Thymus (tissue), 11 donors: Measurements from ENCODE around the gene FOXK1. TPM values are rescaled to one million over a fixed set of nuclear protein-coding genes. Genes with fewer than 3 reads are reported as not detected.
"Not testable (repeated sequence)": the region's sequence is repeated elsewhere in the genome, so short reads cannot be mapped to it uniquely, and the experiment has no call there.

Experiments used
- DNase-seq, 9 donors: peaks; one replicate each; pipeline ENCODE4 v3.0.0-alpha.2; 2013; ENCODE audit warnings: low spot score in 9 of 9, low read depth in 6 of 9, missing footprints in 1 of 9
- H3K27ac ChIP-seq, 2 donors: one replicate each; pipeline ENCODE4 v1.5.1; 2013; ENCODE audit warnings: control low read depth in 1 of 2, low read depth in 1 of 2, low read length in 1 of 2, mild to moderate bottlenecking in 1 of 2, moderate library complexity in 1 of 2
- H3K27me3 ChIP-seq, 2 donors: one replicate each; pipeline ENCODE4 v1.5.1; 2013; ENCODE audit warnings: low read length in 1 of 2; ENCODE audit not compliant: control insufficient read depth in 2 of 2, insufficient read depth in 1 of 2
- H3K36me3 ChIP-seq, 2 donors: one replicate each; pipeline ENCODE4 v1.5.1; 2013; ENCODE audit warnings: low read length in 1 of 2, mild to moderate bottlenecking in 1 of 2, moderate library complexity in 1 of 2; ENCODE audit not compliant: control insufficient read depth in 2 of 2, insufficient read depth in 2 of 2
- H3K4me1 ChIP-seq, 2 donors: one replicate each; pipeline ENCODE4 v1.5.1; 2013; ENCODE audit warnings: low read length in 2 of 2; ENCODE audit not compliant: control insufficient read depth in 2 of 2, insufficient read depth in 2 of 2
- H3K4me3 ChIP-seq, 2 donors: one replicate each; pipeline ENCODE4 v1.5.1; 2013; ENCODE audit warnings: low read length in 2 of 2, control low read depth in 1 of 2, mild to moderate bottlenecking in 1 of 2
- H3K9me3 ChIP-seq, 2 donors: one replicate each; pipeline ENCODE4 v1.5.1; 2013; ENCODE audit warnings: low read length in 1 of 2, mild to moderate bottlenecking in 1 of 2; ENCODE audit not compliant: control insufficient read depth in 2 of 2, insufficient read depth in 1 of 2
- WGBS: extraction: QIAGEN DNeasy Blood & Tissue Kit; methylation state at CpG from one replicate; pipeline ENCODE4 v1.1.7; 2013; 5-methylcytosine and 5-hydroxymethylcytosine counted together
- polyA plus RNA-seq: library from polyadenylated mRNA; stranded (reverse); fragments of 200-250 nt; gene quantifications from one replicate; pipeline ENCODE4 v1.2.3, GENCODE V29; 2013
- total RNA-seq: library from RNA; stranded (reverse); fragments of 120-200 nt; gene quantifications from one replicate; pipeline ENCODE4 v1.2.4, GENCODE V29; 2013
- donor health status: healthy.

FOXK1 gene
- total and polyA plus RNA-seq, 2 donors, result 6.4 to 7.6 TPM

DNA sequence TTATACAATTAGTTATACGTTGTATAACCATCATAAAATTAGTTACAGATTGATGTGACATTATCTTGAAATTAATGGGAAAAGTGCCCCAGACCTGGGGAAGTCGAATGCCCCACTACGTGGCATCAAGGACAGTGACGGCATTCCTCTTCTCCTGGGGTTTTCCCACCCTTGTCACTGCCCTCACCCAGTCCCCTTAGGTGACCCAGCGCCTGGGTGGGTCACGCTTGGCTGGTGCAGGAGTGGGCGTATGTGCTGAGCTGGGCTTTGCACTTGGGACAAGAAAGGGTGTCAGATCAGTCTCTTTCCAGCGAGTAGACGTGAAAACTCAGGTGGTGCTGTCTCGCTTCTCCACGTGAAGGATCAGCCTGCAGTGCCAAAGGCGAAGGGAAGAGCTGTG is 7.6 kb downstream of the FOXK1 start:
- H3K27ac ChIP-seq, result peak overlapping the region in 1 of 2 donors; percentile 8
- no peaks in the 10 kb centered on the region for H3K27me3 ChIP-seq

GRCh38 chr7:4690953-4691856 is 9.1 kb downstream of the FOXK1 start:
- H3K36me3 ChIP-seq, result peaks cover 4 to 7% of the 10 kb centered on the region in 2 donors
- no peak overlapping the region for H3K27ac ChIP-seq
- no peaks in the 10 kb centered on the region for H3K9me3 ChIP-seq
- no peak for DNase-seq
- H3K4me3 ChIP-seq, result no peak overlapping the region
- WGBS, result 94% methylated on average over 23 of the region's 23 CpGs
- H3K4me1 ChIP-seq, result peaks cover 8 to 19% of the 10 kb centered on the region in 2 donors
- H3K27me3 ChIP-seq, result no peaks in the 10 kb centered on the region

More for the DNA sequence above, 7.6 kb downstream of the FOXK1 start:
- Histone ChIP-seq H3K9me3 (no peaks in the 10 kb centered on the region), H3K4me3 (no peak overlapping the region), H3K36me3 (peaks cover 4 to 8% of the 10 kb centered on the region in 2 donors), H3K4me1 (peaks cover 11 to 26% of the 10 kb centered on the region in 2 donors)
- WGBS, result 93% methylated on average over 12 of the region's 12 CpGs
- DNase-seq, result no peak

DNA sequence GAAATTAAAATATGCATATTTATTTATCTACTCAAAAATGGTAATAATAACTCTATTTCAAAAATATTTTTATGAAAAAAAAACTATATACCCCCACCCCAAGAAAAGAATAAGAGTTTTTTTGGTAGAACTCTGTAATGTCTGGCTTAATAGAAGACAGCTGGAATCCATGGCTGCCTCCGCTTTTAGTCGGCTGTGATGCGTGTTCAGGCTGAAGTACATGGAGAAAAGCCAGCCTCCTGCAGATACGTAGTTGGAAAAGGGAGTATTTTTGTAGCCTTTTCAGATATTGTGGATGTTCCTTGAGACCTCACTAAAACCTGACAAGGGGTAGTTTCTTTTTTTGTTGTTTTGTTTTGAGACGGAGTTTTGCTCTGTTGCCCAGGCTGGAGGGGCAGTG is 10.0 kb downstream of the FOXK1 start:
- DNase-seq, result no peak
- H3K9me3 ChIP-seq, result no peaks in the 10 kb centered on the region
- H3K27me3 ChIP-seq, result no peaks in the 10 kb centered on the region
- H3K27ac ChIP-seq, result no peak overlapping the region
- H3K4me3 ChIP-seq, result no peak overlapping the region
- H3K36me3 ChIP-seq, result peaks cover 2 to 4% of the 10 kb centered on the region in 2 donors
- peaks cover 4 to 13% of the 10 kb centered on the region in 2 donors for H3K4me1 ChIP-seq
- WGBS, result 94% methylated on average over 5 of the region's 5 CpGs

DNA sequence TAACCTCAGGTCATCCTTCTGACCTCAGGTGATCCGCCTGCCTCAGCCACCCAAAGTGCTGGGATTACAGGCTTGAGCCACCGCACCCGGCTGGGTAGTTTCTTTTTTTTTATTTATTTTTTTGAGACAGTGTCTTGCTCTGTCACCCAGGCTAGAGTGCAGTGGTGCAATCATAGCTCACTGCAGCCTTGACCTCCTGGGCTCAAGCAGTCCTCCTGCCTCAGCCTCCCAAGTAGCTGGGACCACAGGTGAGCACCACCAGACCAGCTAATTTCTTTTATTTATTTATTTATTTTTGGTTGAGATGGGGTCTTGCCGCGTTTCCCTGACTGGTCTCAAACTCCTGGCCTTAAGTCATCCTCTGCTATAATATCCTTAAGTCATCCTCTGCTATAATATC is 10.5 kb downstream of the FOXK1 start:
- H3K4me1 ChIP-seq, result peaks cover 4 to 13% of the 10 kb centered on the region in 2 donors
- WGBS, result 98% methylated on average over 5 of the region's 5 CpGs
- DNase-seq, result not testable (repeated sequence)

GRCh38 chr7:4693152-4693551 is 11.1 kb downstream of the FOXK1 start:
- H3K36me3 ChIP-seq, result peaks cover 2 to 4% of the 10 kb centered on the region in 2 donors
- no peak overlapping the region for H3K27ac ChIP-seq
- no peaks in the 10 kb centered on the region for H3K27me3 ChIP-seq
- H3K4me3 ChIP-seq, result no peak overlapping the region
- H3K9me3 ChIP-seq, result no peaks in the 10 kb centered on the region
- 91% methylated on average over 2 of the region's 2 CpGs for WGBS
- H3K4me1 ChIP-seq, result peaks cover 4 to 10% of the 10 kb centered on the region in 2 donors
- no peak for DNase-seq

More for the DNA sequence above, 10.5 kb downstream of the FOXK1 start:
- not testable (repeated sequence) for H3K36me3 ChIP-seq, H3K4me3 ChIP-seq, H3K9me3 ChIP-seq, H3K27me3 ChIP-seq, H3K27ac ChIP-seq

DNA sequence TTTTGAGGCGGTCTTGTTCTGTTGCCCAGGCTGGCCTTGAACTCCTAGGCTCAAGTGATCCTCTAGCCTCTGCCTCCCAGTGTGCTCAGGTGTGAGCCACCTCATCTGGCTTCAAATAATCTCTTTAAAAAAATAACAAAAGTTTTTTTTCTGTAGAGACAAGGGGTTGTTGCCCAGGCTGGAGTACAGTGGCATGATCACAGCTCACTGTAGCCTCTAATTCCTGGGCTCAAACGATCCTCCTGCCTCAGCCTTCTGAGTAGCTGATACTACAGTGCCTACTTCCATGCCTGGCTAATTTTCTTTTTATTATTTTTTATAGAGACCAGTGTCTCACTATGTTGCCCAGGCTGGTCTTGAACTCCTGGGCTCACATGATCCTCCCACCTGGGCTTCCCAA is 11.7 kb downstream of the FOXK1 start:
- 100% methylated on average over 2 of the region's 2 CpGs for WGBS
- peaks cover 4 to 10% of the 10 kb centered on the region in 2 donors for H3K4me1 ChIP-seq
- peaks cover 2 to 4% of the 10 kb centered on the region in 2 donors for H3K36me3 ChIP-seq
- no peaks in the 10 kb centered on the region for H3K9me3 ChIP-seq
- H3K27me3 ChIP-seq, result no peaks in the 10 kb centered on the region
- H3K27ac ChIP-seq, result no peak overlapping the region
- H3K4me3 ChIP-seq, result no peak overlapping the region
- DNase-seq, result no peak

DNA sequence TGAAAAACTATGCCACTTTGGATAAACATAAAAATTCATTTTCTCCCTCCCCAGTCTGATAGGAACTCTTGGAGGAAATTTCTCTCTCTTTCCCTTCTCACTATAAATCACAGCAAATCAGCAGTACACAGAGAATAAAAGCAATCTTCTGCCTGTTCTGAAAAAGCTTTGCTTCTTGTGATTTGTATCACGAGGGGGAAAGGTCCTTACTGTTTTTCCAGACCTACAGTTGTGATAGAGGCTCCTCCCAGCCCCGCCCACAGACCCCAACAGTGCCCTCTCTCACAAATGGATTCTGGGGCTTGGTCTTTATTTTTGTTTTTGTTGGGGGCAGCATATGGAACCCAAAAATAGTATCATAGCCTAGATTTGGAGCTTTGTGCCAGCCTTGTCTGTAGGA is 12.2 kb downstream of the FOXK1 start:
- DNase-seq, result no peak
- Histone ChIP-seq H3K27ac (no peak overlapping the region), H3K36me3 (peaks cover 2 to 4% of the 10 kb centered on the region in 2 donors), H3K4me1 (peaks cover 4 to 6% of the 10 kb centered on the region in 2 donors), H3K27me3 (no peaks in the 10 kb centered on the region), H3K9me3 (no peaks in the 10 kb centered on the region), H3K4me3 (no peak overlapping the region)
- 93% methylated on average over 2 of the region's 2 CpGs for WGBS

GRCh38 chr7:4698707-4699275 is 16.7 kb downstream of the FOXK1 start:
- peaks cover 2 to 4% of the 10 kb centered on the region in 2 donors for H3K36me3 ChIP-seq
- WGBS, result 98% methylated on average over 10 of the region's 10 CpGs
- no peak overlapping the region for H3K27ac ChIP-seq
- no peak for DNase-seq
- no peaks in the 10 kb centered on the region for H3K9me3 ChIP-seq
- no peaks in the 10 kb centered on the region for H3K27me3 ChIP-seq
- no peak overlapping the region for H3K4me3 ChIP-seq
- H3K4me1 ChIP-seq, result no peaks in the 10 kb centered on the region

- Histone ChIP-seq H3K36me3 (peaks cover 2 to 4% of the 10 kb centered on the region in 2 donors), H3K27me3 (no peaks in the 10 kb centered on the region), H3K4me1 (no peaks in the 10 kb centered on the region), H3K27ac (no peak overlapping the region), H3K4me3 (no peak overlapping the region), H3K9me3 (no peaks in the 10 kb centered on the region)
- 89% methylated on average over 10 of the region's 10 CpGs for WGBS
- DNase-seq, result no peak
These were observed 17.7 kb downstream of the FOXK1 start for GRCh38 chr7:4699841-4700240.
